Endodermal cell (in vitro differentiated cells): ENCODE results near the gene BMP4. TPM values are rescaled to one million over a fixed set of nuclear protein-coding genes. Genes with fewer than 3 reads are reported as not detected.

ENCODE experiments used
- DNase-seq: peaks from one replicate; pipeline ENCODE4 v3.0.0-alpha.2; 2017
- H3K27ac ChIP-seq: 2 replicates; pipeline ENCODE4 v1.5.1; 2013; ENCODE audit warnings: mild to moderate bottlenecking, low read depth, low read length, moderate library complexity
- H3K27me3 ChIP-seq: 2 replicates; pipeline ENCODE4 v1.6.1; 2013; ENCODE audit warnings: mild to moderate bottlenecking, low read length, moderate library complexity; ENCODE audit not compliant: insufficient read depth, control insufficient read depth, poor library complexity, severe bottlenecking
- H3K36me3 ChIP-seq: 2 replicates; pipeline ENCODE4 v1.7.0; 2013; ENCODE audit warnings: mild to moderate bottlenecking, low read length, moderate library complexity; ENCODE audit not compliant: control insufficient read depth, insufficient read depth
- H3K4me1 ChIP-seq: one replicate; pipeline ENCODE4 v1.7.0; 2013; ENCODE audit warnings: low read length; ENCODE audit not compliant: control insufficient read depth, insufficient read depth
- H3K4me3 ChIP-seq: 2 replicates; pipeline ENCODE4 v1.5.1; 2013; ENCODE audit warnings: mild to moderate bottlenecking, low read length, moderate library complexity
- H3K9ac ChIP-seq: 2 replicates; pipeline ENCODE4 v1.6.1; 2013; ENCODE audit warnings: mild to moderate bottlenecking, low read length, moderate library complexity; ENCODE audit not compliant: poor library complexity, severe bottlenecking; ENCODE audit errors: extremely low read depth
- H3K9me3 ChIP-seq: 2 replicates; pipeline ENCODE4 v1.6.1; 2013; ENCODE audit warnings: mild to moderate bottlenecking, low read length, moderate library complexity; ENCODE audit not compliant: control insufficient read depth
- H3K27ac Mint-ChIP-seq: 2 replicates; pipeline ENCODE4 v1.8.0; 2020; ENCODE audit warnings: mixed read lengths
- H3K27me3 Mint-ChIP-seq: 2 replicates; pipeline ENCODE4 v1.8.0; 2021; ENCODE audit warnings: mild to moderate bottlenecking, mixed read lengths; ENCODE audit not compliant: insufficient read depth
- H3K36me3 Mint-ChIP-seq: 2 replicates; pipeline ENCODE4 v1.8.0; 2020; ENCODE audit warnings: low read depth, mixed read lengths
- H3K4me1 Mint-ChIP-seq: 2 replicates; pipeline ENCODE4 v1.8.0; 2020; ENCODE audit warnings: mixed read lengths
- H3K4me3 Mint-ChIP-seq: 2 replicates; pipeline ENCODE4 v1.8.0; 2020; ENCODE audit warnings: mild to moderate bottlenecking, moderate library complexity, mixed read lengths
- H3K9me3 Mint-ChIP-seq: 2 replicates; pipeline ENCODE4 v1.8.0; 2020; ENCODE audit warnings: mild to moderate bottlenecking, mixed read lengths
- CTCF ChIP-seq: fragments of 200-600 bp; sonication (generic); conservative IDR thresholded peaks from 2 replicates; pipeline ENCODE4 v1.5.0; 2021; ENCODE audit warnings: antibody characterized with exemption, mild to moderate bottlenecking
- WGBS, 2 experiments: methylation state at CpG; one replicate each; pipeline versions ENCODE4 v1.1.5 to v1.1.7; 2013; ENCODE audit warnings: missing lambda C conversion rate in 2 of 2, mixed read lengths in 1 of 2; ENCODE audit not compliant: insufficient coverage in 1 of 2, insufficient read length in 1 of 2; 5-methylcytosine and 5-hydroxymethylcytosine counted together
- long read RNA-seq, 4 experiments: library from polyadenylated mRNA in 2 of 4; library from RNA in 1 of 4; library from capped mRNA in 1 of 4; stranded (forward) in 3 of 4; unstranded in 1 of 4; transcript quantifications; one replicate each; pipeline ENCODE4 v2.0.0, GENCODE V29; 2020 to 2021; ENCODE audit warnings: inconsistent platforms in 1 of 4
- polyA plus RNA-seq, 2 experiments: library from polyadenylated mRNA; stranded (reverse); fragments of 50-300 nt; gene quantifications; one replicate each; pipeline ENCODE4 v1.2.3, GENCODE V29; 2013
- total RNA-seq, 2 donors: library from RNA; stranded (reverse); fragmentation: NEBNext Ultra II Directional in 1 of 2; extraction: Animal tissue kit (Norgen Biotek cat#: 25700) in 1 of 2; gene quantifications; 2 replicates in 1 of 2; 3 replicates in 1 of 2; pipeline ENCODE4 v1.2.1, GENCODE V29; 2021

BMP4 gene
- total RNA-seq, result 10 to 100 TPM; 13.0 to 19.9 TPM
- 23.8 TPM for polyA plus RNA-seq (2013, experiment 1 of 2)
- 21.4 TPM for polyA plus RNA-seq (2013, experiment 2 of 2)
- long read RNA-seq, experiment 1, partial matches to known transcripts, result 3 of 9 reads
- long read RNA-seq, experiment 1, other reads (novel, unspliced or antisense), result 2 of 9 reads
- long read RNA-seq, experiment 2, transcript BMP4-205 (3 exons, 1,705 nt), result minor isoform, 5 of 17 reads
- long read RNA-seq, experiment 2, transcript BMP4-201 (4 exons, 1,917 nt), result major isoform, 6 of 17 reads
- long read RNA-seq, experiment 2, partial matches to known transcripts, result 0 of 17 reads
- long read RNA-seq, experiment 2, other reads (novel, unspliced or antisense), result 4 of 17 reads
- long read RNA-seq, experiment 3, transcript BMP4-205 (3 exons, 1,705 nt), result major isoform, 9 of 24 reads
- long read RNA-seq, experiment 3, partial matches to known transcripts, result 2 of 24 reads
- long read RNA-seq, experiment 3, other reads (novel, unspliced or antisense), result 4 of 24 reads
- long read RNA-seq, experiment 4, transcript BMP4-205 (3 exons, 1,705 nt), result major isoform, 13 of 30 reads
- long read RNA-seq, experiment 4, transcript BMP4-201 (4 exons, 1,917 nt), result minor isoform, 6 of 30 reads
- long read RNA-seq, experiment 4, transcript BMP4-206 (4 exons, 1,708 nt), result minor isoform, 5 of 30 reads
- long read RNA-seq, experiment 4, partial matches to known transcripts, result 0 of 30 reads
- long read RNA-seq, experiment 4, other reads (novel, unspliced or antisense), result 5 of 30 reads

GRCh38 chr14:53956427-53957201, at the start of gene BMP4:
TSS of gene BMP4 (minus strand) at chr14:53956825. CDS start at chr14:53952222, 4,603 bp downstream.
- Mint-ChIP-seq H3K4me1 (peaks cover 18% of the 10 kb centered on the region), H3K27me3 (peaks cover 78% of the 10 kb centered on the region), H3K27ac (peak within 1 kb of the TSS; percentile 33), H3K9me3 (no peaks in the 10 kb centered on the region), H3K36me3 (no peaks in the 10 kb centered on the region), H3K4me3 (peak within 1 kb of the TSS; percentile 85)
- Histone ChIP-seq H3K27me3 (peaks cover 36% of the 10 kb centered on the region), H3K9ac (peak within 1 kb of the TSS; percentile 44), H3K9me3 (no peaks in the 10 kb centered on the region), H3K4me1 (no peaks in the 10 kb centered on the region), H3K27ac (no peak within 1 kb of the TSS), H3K4me3 (peak within 1 kb of the TSS; percentile 85), H3K36me3 (no peaks in the 10 kb centered on the region)
- no peak for TF ChIP-seq CTCF
- peak; percentile 94 for DNase-seq
- 1 to 4% methylated on average over 16 to 45 of the region's 45 CpGs for WGBS, 2 experiments

GRCh38 chr14:54003064-54003463, 46.4 kb upstream of the BMP4 start:
- DNase-seq, result no peak
- peaks cover 3% of the 10 kb centered on the region for H3K27me3 Mint-ChIP-seq
- H3K27ac ChIP-seq, result no peak overlapping the region
- no peaks in the 10 kb centered on the region for H3K27me3 ChIP-seq
- H3K9me3 ChIP-seq, result no peaks in the 10 kb centered on the region
- H3K4me3 Mint-ChIP-seq, result no peak overlapping the region
- no peaks in the 10 kb centered on the region for H3K4me1 Mint-ChIP-seq
- no peaks in the 10 kb centered on the region for H3K4me1 ChIP-seq
- H3K4me3 ChIP-seq, result no peak overlapping the region
- no peaks in the 10 kb centered on the region for H3K36me3 ChIP-seq
- H3K27ac Mint-ChIP-seq, result no peak overlapping the region
- H3K9ac ChIP-seq, result no peak overlapping the region
- no peak for TF ChIP-seq CTCF
- peaks cover 7% of the 10 kb centered on the region for H3K9me3 Mint-ChIP-seq
- WGBS, 2 experiments, result 98 to 100% methylated on average over 1 to 2 of the region's 2 CpGs
- H3K36me3 Mint-ChIP-seq, result no peaks in the 10 kb centered on the region

GRCh38 chr14:54002653-54003052, 46.0 kb upstream of the BMP4 start:
- H3K27me3 Mint-ChIP-seq, result peaks cover 3% of the 10 kb centered on the region
- H3K9me3 Mint-ChIP-seq, result peaks cover 7% of the 10 kb centered on the region
- no peaks in the 10 kb centered on the region for H3K4me1 Mint-ChIP-seq
- H3K27ac ChIP-seq, result no peak overlapping the region
- no peak overlapping the region for H3K4me3 Mint-ChIP-seq
- H3K36me3 ChIP-seq, result no peaks in the 10 kb centered on the region
- no peak for TF ChIP-seq CTCF
- no peaks in the 10 kb centered on the region for H3K36me3 Mint-ChIP-seq
- H3K9me3 ChIP-seq, result no peaks in the 10 kb centered on the region
- H3K4me3 ChIP-seq, result no peak overlapping the region
- no peak overlapping the region for H3K9ac ChIP-seq
- no peak for DNase-seq
- no peaks in the 10 kb centered on the region for H3K4me1 ChIP-seq
- no peak overlapping the region for H3K27ac Mint-ChIP-seq
- H3K27me3 ChIP-seq, result no peaks in the 10 kb centered on the region
